OCI-LY3 (cell line): ENCODE data around the gene DDX23.
A peak's percentile ranks its signal among the peaks of the same experiment; 100 is the strongest.

Experiments
- H2AFZ ChIP-seq: fragments of 200-600, 300-600 bp; shearing (Covaris generic); 2 replicates; pipeline ENCODE4 v1.6.0; 2014; ENCODE audit warnings: antibody characterized with exemption, low read depth, low read length
- H3K27ac ChIP-seq: fragments of 200-600, 300-600 bp; sonication (generic); 2 replicates; pipeline ENCODE4 v1.5.1; 2014; ENCODE audit warnings: mild to moderate bottlenecking, low read length, moderate library complexity, mixed read lengths
- H3K27me3 ChIP-seq: fragments of 200-600, 300-600 bp; sonication (generic); 2 replicates; pipeline ENCODE4 v1.6.1; 2014; ENCODE audit warnings: low read depth, low read length, mixed read lengths
- H3K36me3 ChIP-seq: fragments of 200-600, 300-600 bp; sonication (generic); replicated peaks from 2 replicates; pipeline ENCODE3; 2014; ENCODE audit warnings: low read depth, low read length, mixed read lengths
- H3K4me1 ChIP-seq: fragments of 300-600, 200-600 bp; sonication (generic); 2 replicates; pipeline ENCODE4 v1.6.1; 2014; ENCODE audit warnings: low read length, mixed read lengths
- H3K4me2 ChIP-seq: fragments of 200-600, 300-600 bp; sonication (generic); 2 replicates; pipeline ENCODE4 v1.6.1; 2014; ENCODE audit warnings: low read length, mixed read lengths
- H3K4me3 ChIP-seq: fragments of 300-600, 200-600 bp; sonication (generic); 2 replicates; pipeline ENCODE4 v1.5.1; 2014; ENCODE audit warnings: antibody characterized with exemption, mild to moderate bottlenecking, low read length, moderate library complexity
- H3K79me2 ChIP-seq: fragments of 300-600, 200-600 bp; shearing (Covaris generic); 2 replicates; pipeline ENCODE4 v1.6.1; 2014; ENCODE audit warnings: mild to moderate bottlenecking, low read length, mixed read lengths
- H3K9ac ChIP-seq: fragments of 300-600, 200-600 bp; shearing (Covaris generic); 2 replicates; pipeline ENCODE4 v1.6.0; 2014; ENCODE audit warnings: mild to moderate bottlenecking, low read length, moderate library complexity
- H3K9me3 ChIP-seq: fragments of 200-600, 300-600 bp; shearing (Covaris generic); 2 replicates; pipeline ENCODE4 v1.6.1; 2014; ENCODE audit warnings: low read length, mixed read lengths; ENCODE audit not compliant: insufficient read depth
- H4K20me1 ChIP-seq: fragments of 200-600, 300-600 bp; sonication (generic); 2 replicates; pipeline ENCODE4 v1.6.1; 2016; ENCODE audit warnings: low read length, mixed read lengths; ENCODE audit not compliant: insufficient read depth
- CTCF ChIP-seq: fragments of 200-600, 300-600 bp; sonication (generic); IDR thresholded peaks from 2 replicates; pipeline ENCODE4 v1.5.1; 2014; ENCODE audit warnings: antibody characterized with exemption, low read length, low read depth
- EZH2phosphoT487 ChIP-seq: fragments of 200-600 bp; shearing (Covaris generic); IDR thresholded peaks from 2 replicates; pipeline ENCODE4 v1.6.1; 2018; ENCODE audit warnings: antibody characterized with exemption, mixed run types, low read depth

Gene DDX23

GRCh38 chr12:48890657-48891418 lies 38.9 kb upstream of the DDX23 start:
- no peaks in the 10 kb centered on the region for H3K9me3 ChIP-seq
- peak overlapping the region; percentile 74 for H3K4me2 ChIP-seq
- 0 out of 2 replicates have a peak, but pooled peaks cover 2% of the 10 kb centered on the region for H3K4me1 ChIP-seq
- no peak overlapping the region for H3K27ac ChIP-seq
- H3K9ac ChIP-seq = no peak overlapping the region; the same call in 1 of the 2 replicates
- TF ChIP-seq EZH2phosphoT487 (no peak), CTCF (peak; percentile 92)
- H3K4me3 ChIP-seq = peak overlapping the region; percentile 67
- H3K79me2 ChIP-seq = no peaks in the 10 kb centered on the region
- peaks cover 8% of the 10 kb centered on the region for H3K27me3 ChIP-seq
- no peaks in the 10 kb centered on the region for H3K36me3 ChIP-seq
- H2AFZ ChIP-seq = peak overlapping the region; percentile 94
- no peaks in the 10 kb centered on the region for H4K20me1 ChIP-seq

GRCh38 chr12:48889679-48890078 lies 37.7 kb upstream of the DDX23 start:
- Histone ChIP-seq H3K4me3 (no peak overlapping the region), H3K9me3 (no peaks in the 10 kb centered on the region), H3K4me2 (no peak overlapping the region), H3K9ac (no peak overlapping the region), H2AFZ (no peak overlapping the region), H3K27ac (no peak overlapping the region), H3K27me3 (peaks cover 8% of the 10 kb centered on the region), H4K20me1 (no peaks in the 10 kb centered on the region), H3K4me1 (0 out of 2 replicates have a peak, but pooled peaks cover 2% of the 10 kb centered on the region), H3K79me2 (no peaks in the 10 kb centered on the region), H3K36me3 (no peaks in the 10 kb centered on the region)
- TF ChIP-seq EZH2phosphoT487 (no peak), CTCF (no peak)

- Histone ChIP-seq H3K27me3 (peaks cover 17% of the 10 kb centered on the region), H3K9ac (no peak overlapping the region), H3K27ac (no peak overlapping the region)
These were observed 31.6 kb upstream of the DDX23 start for GRCh38 chr12:48883305-48884161.

More at GRCh38 chr12:48883305-48884161, 31.6 kb upstream of the DDX23 start:
- H3K4me1 ChIP-seq = peaks cover 8% of the 10 kb centered on the region; the same call in 1 of the 2 replicates
- no peak overlapping the region for H3K4me2 ChIP-seq
- no peak overlapping the region for H2AFZ ChIP-seq
- no peaks in the 10 kb centered on the region for H3K79me2 ChIP-seq
- H3K36me3 ChIP-seq = no peaks in the 10 kb centered on the region
- H3K9me3 ChIP-seq = no peaks in the 10 kb centered on the region
- no peak overlapping the region for H3K4me3 ChIP-seq
- TF ChIP-seq CTCF = no peak
- TF ChIP-seq EZH2phosphoT487 = no peak
- H4K20me1 ChIP-seq = no peaks in the 10 kb centered on the region
